Right kidney (tissue), 1 donor: ENCODE measurements around the gene ALOXE3.

Experiments
- DNase-seq: peaks from one replicate; pipeline ENCODE4 v3.0.0-alpha.2; 2016

ALOXE3 gene

GRCh38 chr17:8153957-8154607 lies 35.8 kb upstream of the ALOXE3 start:
- peak; percentile 82 for DNase-seq

- peak; percentile 55 for DNase-seq
Measured at GRCh38 chr17:8153525-8153956, 35.2 kb upstream of the ALOXE3 start.

GRCh38 chr17:8153031-8153451 lies 34.7 kb upstream of the ALOXE3 start:
- no peak for DNase-seq

- DNase-seq: peak; percentile 89
Measured at GRCh38 chr17:8152112-8152775, 33.9 kb upstream of the ALOXE3 start, which contains the start of gene PER1. TSS of gene PER1 (minus strand) at chr17:8152404. CDS start at chr17:8150706, 1,698 bp downstream.

- DNase-seq: no peak
Measured at GRCh38 chr17:8151641-8152111, 33.4 kb upstream of the ALOXE3 start.

GRCh38 chr17:8151120-8151640 lies 32.9 kb upstream of the ALOXE3 start:
- peak; percentile 89 for DNase-seq

GRCh38 chr17:8150194-8151119 lies 32.1 kb upstream of the ALOXE3 start:
- no peak for DNase-seq

GRCh38 chr17:8149419-8150193 lies 31.3 kb upstream of the ALOXE3 start:
- no peak for DNase-seq

- DNase-seq: no peak
Measured at GRCh38 chr17:8148560-8148959, 30.2 kb upstream of the ALOXE3 start.

GRCh38 chr17:8147805-8148404 lies 29.6 kb upstream of the ALOXE3 start:
- no peak for DNase-seq

- DNase-seq: no peak
Measured at GRCh38 chr17:8147141-8147804, 29.0 kb upstream of the ALOXE3 start.

- DNase-seq: no peak
Measured at GRCh38 chr17:8146381-8147140, 28.2 kb upstream of the ALOXE3 start.

- DNase-seq: no peak
Measured at GRCh38 chr17:8145811-8146210, 27.5 kb upstream of the ALOXE3 start.

GRCh38 chr17:8144401-8145231 lies 26.3 kb upstream of the ALOXE3 start:
- DNase-seq: no peak

- no peak for DNase-seq
Measured at GRCh38 chr17:8143581-8144400, 25.5 kb upstream of the ALOXE3 start.

- DNase-seq: no peak
Measured at GRCh38 chr17:8142887-8143580, 24.7 kb upstream of the ALOXE3 start.

GRCh38 chr17:8142158-8142886 lies 24.0 kb upstream of the ALOXE3 start:
- no peak for DNase-seq
